Liver (tissue), 9 donors: ENCODE results near the gene TIFAB. TPM values are rescaled to one million over a fixed set of nuclear protein-coding genes. Genes with fewer than 3 reads are reported as not detected.

Experiments
- DNase-seq: peaks from one replicate; pipeline ENCODE4 v3.0.0-alpha.2; 2017; ENCODE audit warnings: low spot score
- H3K27ac ChIP-seq, 2 donors: one replicate each; pipeline ENCODE4 v1.7.0; 2013; ENCODE audit warnings: inconsistent platforms in 2 of 2, low read length in 2 of 2, control low read depth in 1 of 2, low read depth in 1 of 2, mild to moderate bottlenecking in 1 of 2
- H3K27me3 ChIP-seq, 4 donors: one replicate each; pipeline versions ENCODE4 v1.6.1 to v1.7.0; 2013; ENCODE audit warnings: low read length in 3 of 4, inconsistent platforms in 1 of 4, mild to moderate bottlenecking in 1 of 4, moderate library complexity in 1 of 4; ENCODE audit not compliant: control insufficient read depth in 4 of 4, insufficient read depth in 4 of 4
- H3K36me3 ChIP-seq, 4 donors: one replicate each; pipeline versions ENCODE4 v1.6.1 to v1.7.0; 2013; ENCODE audit warnings: low read length in 3 of 4, mild to moderate bottlenecking in 3 of 4, low read depth in 1 of 4, moderate library complexity in 1 of 4; ENCODE audit not compliant: control insufficient read depth in 4 of 4, insufficient read depth in 3 of 4
- H3K4me1 ChIP-seq, 4 donors: one replicate each; pipeline versions ENCODE4 v1.6.1 to v1.7.0; 2013; ENCODE audit warnings: low read length in 3 of 4, mild to moderate bottlenecking in 3 of 4, moderate library complexity in 1 of 4; ENCODE audit not compliant: control insufficient read depth in 4 of 4, insufficient read depth in 4 of 4
- H3K4me3 ChIP-seq, 3 donors: one replicate each; pipeline versions ENCODE4 v1.6.1 to v1.7.0; 2013; ENCODE audit warnings: low read length in 3 of 3, control low read depth in 1 of 3, low read depth in 1 of 3, mild to moderate bottlenecking in 1 of 3
- H3K9ac ChIP-seq, 2 donors: one replicate each; pipeline ENCODE4 v1.7.0; 2013; ENCODE audit warnings: low read length in 2 of 2, mild to moderate bottlenecking in 2 of 2, moderate library complexity in 2 of 2, control low read depth in 1 of 2, low read depth in 1 of 2
- H3K9me3 ChIP-seq, 4 donors: one replicate each; pipeline versions ENCODE4 v1.6.1 to v1.7.0; 2013; ENCODE audit warnings: low read length in 3 of 4; ENCODE audit not compliant: control insufficient read depth in 4 of 4
- CTCF ChIP-seq: fragments of 150-350 bp; IDR thresholded peaks from 2 replicates; pipeline ENCODE4 v1.5.1; 2017; ENCODE audit warnings: improper control_type of control experiment, low read depth, low read length; ENCODE audit not compliant: missing input control
- EGR1 ChIP-seq, 2 donors: IDR thresholded peaks; 2 replicates each; pipeline ENCODE4 v1.6.1; 2016 to 2018; ENCODE audit warnings: antibody characterized with exemption in 2 of 2, low read depth in 2 of 2
- GABPA ChIP-seq, 2 donors: IDR thresholded peaks in 1 of 2; conservative IDR thresholded peaks in 1 of 2; 2 replicates each; pipeline ENCODE4 v1.6.1; 2016; ENCODE audit warnings: antibody characterized with exemption in 2 of 2, mild to moderate bottlenecking in 1 of 2, moderate library complexity in 1 of 2
- HNF4A ChIP-seq, 2 donors: conservative IDR thresholded peaks; 2 replicates each; pipeline ENCODE4 v1.6.1; 2016; ENCODE audit warnings: antibody characterized with exemption in 2 of 2, mild to moderate bottlenecking in 2 of 2
- HNF4G ChIP-seq: IDR thresholded peaks from 2 replicates; pipeline ENCODE4 v1.6.1; 2016; ENCODE audit warnings: antibody characterized with exemption
- JUND ChIP-seq, 2 donors: IDR thresholded peaks; 2 replicates each; pipeline ENCODE4 v1.6.1; 2016; ENCODE audit warnings: antibody characterized with exemption in 2 of 2
- MAX ChIP-seq: IDR thresholded peaks from 2 replicates; pipeline ENCODE4 v1.6.1; 2016; ENCODE audit warnings: antibody characterized with exemption
- NR2F2 ChIP-seq: IDR thresholded peaks from 2 replicates; pipeline ENCODE4 v1.6.1; 2016; ENCODE audit warnings: antibody characterized with exemption
- REST ChIP-seq: IDR thresholded peaks from 2 replicates; pipeline ENCODE4 v1.6.1; 2016; ENCODE audit warnings: antibody characterized with exemption, mild to moderate bottlenecking
- RXRA ChIP-seq, 2 donors: IDR thresholded peaks; 2 replicates each; pipeline ENCODE4 v1.6.1; 2017 to 2018; ENCODE audit warnings: antibody characterized with exemption in 2 of 2, mild to moderate bottlenecking in 1 of 2
- SP1 ChIP-seq: IDR thresholded peaks from 2 replicates; pipeline ENCODE4 v1.6.1; 2018; ENCODE audit warnings: antibody characterized with exemption, mild to moderate bottlenecking
- TAF1 ChIP-seq: conservative IDR thresholded peaks from 2 replicates; pipeline ENCODE4 v1.6.1; 2016; ENCODE audit warnings: antibody characterized with exemption, mild to moderate bottlenecking
- ZBTB33 ChIP-seq: IDR thresholded peaks from 2 replicates; pipeline ENCODE4 v1.6.1; 2016; ENCODE audit warnings: antibody characterized with exemption
- WGBS: extraction: QIAGEN DNeasy Blood & Tissue Kit; methylation state at CpG from one replicate; pipeline ENCODE4 v1.1.7; 2013; 5-methylcytosine and 5-hydroxymethylcytosine counted together
- polyA plus RNA-seq, 2 donors: library from polyadenylated mRNA; stranded (reverse) in 1 of 2; unstranded in 1 of 2; fragments of 200-250 nt in 1 of 2; fragments of >200 nt in 1 of 2; fragmentation: Nextera tagmentation in 1 of 2; extraction: Ambion mirVana in 1 of 2; gene quantifications; one replicate each; pipeline versions ENCODE4 v1.2.1 to v1.2.3, GENCODE V29; 2013 to 2015
- total RNA-seq, 2 donors: library from RNA; depleted of rRNA; stranded (reverse); fragments of >200 nt; gene quantifications; one replicate each; pipeline ENCODE4 v1.2.3, GENCODE V29; 2014
- donor health status: healthy.
- donor health status: healthy.
- donor health status: healthy.
- donor health status: healthy.
- donor health status: healthy.

TIFAB gene
- total and polyA plus RNA-seq, 4 donors: 0.02 to 0.47 TPM; not detected in 2

- Histone ChIP-seq H3K36me3 (no peaks in the 10 kb centered on the region), H3K9me3 (no peaks in the 10 kb centered on the region), H3K27ac (no peak overlapping the region), H3K9ac (no peak overlapping the region), H3K4me3 (no peak overlapping the region), H3K4me1 (peaks cover 2 to 11% (median 9%) of the 10 kb centered on the region in 4 donors), H3K27me3 (peaks cover 0 to 10% (median 9%) of the 10 kb centered on the region in 4 donors)
- 82% methylated on average over 5 of the region's 5 CpGs for WGBS
- TF ChIP-seq HNF4G: no peak
- DNase-seq: no peak
Measured at GRCh38 chr5:135484674-135485086, 32.5 kb upstream of the TIFAB start.

- WGBS: 93% methylated on average over 1 of the region's 1 CpG
- TF ChIP-seq HNF4A (conservative IDR thresholded peaks at IDR 0.05): no peak
- TF ChIP-seq NR2F2: no peak
- TF ChIP-seq HNF4G: no peak
- no peak for TF ChIP-seq MAX
- TF ChIP-seq JUND (IDR thresholded peaks at IDR 0.05): no peak
- Histone ChIP-seq H3K36me3 (no peaks in the 10 kb centered on the region), H3K9ac (no peak overlapping the region), H3K4me1 (no peaks in the 10 kb centered on the region), H3K27me3 (peaks cover 0 to 10% (median 4%) of the 10 kb centered on the region in 4 donors), H3K9me3 (no peaks in the 10 kb centered on the region), H3K4me3 (no peak overlapping the region), H3K27ac (no peak overlapping the region)
- no peak for DNase-seq
Measured at GRCh38 chr5:135483254-135483653, 31.1 kb upstream of the TIFAB start.

DNA sequence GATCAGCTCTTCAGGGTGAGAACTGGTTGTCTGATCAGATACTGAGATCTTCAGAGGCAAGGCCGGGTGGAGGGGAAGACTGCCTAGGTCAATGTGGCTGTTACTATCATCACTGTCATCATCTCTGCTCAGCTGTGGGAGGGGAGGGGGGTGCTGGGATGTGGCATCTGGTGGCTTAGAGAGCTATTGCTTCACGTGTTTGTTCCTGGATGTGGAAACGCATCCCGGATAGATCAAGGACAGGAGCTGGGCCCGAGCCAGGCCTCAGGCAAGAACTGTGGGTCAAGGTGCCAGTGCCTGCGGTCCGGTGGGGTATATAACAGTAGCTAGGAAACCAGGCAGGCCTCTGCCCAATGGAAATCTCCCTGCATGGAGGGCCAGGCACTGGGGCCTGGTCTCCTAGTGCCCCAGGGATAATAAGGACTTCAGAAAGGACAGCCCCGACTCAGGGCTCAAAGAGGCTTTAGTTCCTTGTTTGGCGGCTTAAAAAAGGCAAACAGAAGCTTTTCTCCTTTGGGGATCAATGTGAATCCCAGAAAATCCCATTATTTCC is 30.3 kb upstream of the TIFAB start:
- peak; percentile 62 for DNase-seq
- Histone ChIP-seq H3K4me3 (no peak overlapping the region), H3K36me3 (no peaks in the 10 kb centered on the region), H3K27me3 (peaks cover 0 to 3% (median under 1%) of the 10 kb centered on the region in 4 donors), H3K4me1 (no peaks in the 10 kb centered on the region), H3K9me3 (no peaks in the 10 kb centered on the region), H3K9ac (no peak overlapping the region), H3K27ac (no peak overlapping the region)
- 43% methylated on average over 9 of the region's 9 CpGs for WGBS
- TF ChIP-seq REST (no peak), MAX (no peak), SP1 (peak; percentile 17), GABPA (IDR thresholded peaks at IDR 0.05 in 1 of 2, conservative IDR thresholded peaks at IDR 0.05 in 1 of 2) (no peak), RXRA (IDR thresholded peaks at IDR 0.05) (peak; percentile 64 to 71), HNF4G (no peak), HNF4A (conservative IDR thresholded peaks at IDR 0.05) (peak; percentile 62 to 83), CTCF (no peak), TAF1 (no peak), EGR1 (IDR thresholded peaks at IDR 0.05; ENCODE audit: low read depth in 2 of 2) (no peak), ZBTB33 (no peak)
